Spleen (tissue), 7 donors: ENCODE data around the gene CHTOP.
A peak's percentile ranks its signal among the peaks of the same experiment; 100 is the strongest.

Experiments
- POLR2AphosphoS5 ChIP-seq, 3 donors: sonication (generic); formaldehyde crosslinking; IDR thresholded peaks; one replicate each; pipeline ENCODE4 v1.5.1; 2017; ENCODE audit warnings: antibody characterized with exemption in 3 of 3
- TF ChIP-seq, protein P1 (sequence below), 11 experiments: fragments of 200-600 bp in 7 of 11; fragments of 450-650 bp in 4 of 11; sonication (generic) in 4 of 11; IDR thresholded peaks in 8 of 11; conservative IDR thresholded peaks in 3 of 11; 1 replicate in 7 of 11; 2 replicates in 4 of 11; pipeline versions ENCODE4 v1.4.0 to v1.8.0; 2016 to 2021; ENCODE audit warnings: antibody characterized with exemption in 11 of 11, inconsistent platforms in 4 of 11, mild to moderate bottlenecking in 1 of 11
- donor health status: DM: no; HTN: no; CAD: no; lungs with moderate emphysema.
- donor health status: DM: no; HTN: no; CAD: no.
- donor health status: DM: no; HTN: no; CAD: no.

DNA sequence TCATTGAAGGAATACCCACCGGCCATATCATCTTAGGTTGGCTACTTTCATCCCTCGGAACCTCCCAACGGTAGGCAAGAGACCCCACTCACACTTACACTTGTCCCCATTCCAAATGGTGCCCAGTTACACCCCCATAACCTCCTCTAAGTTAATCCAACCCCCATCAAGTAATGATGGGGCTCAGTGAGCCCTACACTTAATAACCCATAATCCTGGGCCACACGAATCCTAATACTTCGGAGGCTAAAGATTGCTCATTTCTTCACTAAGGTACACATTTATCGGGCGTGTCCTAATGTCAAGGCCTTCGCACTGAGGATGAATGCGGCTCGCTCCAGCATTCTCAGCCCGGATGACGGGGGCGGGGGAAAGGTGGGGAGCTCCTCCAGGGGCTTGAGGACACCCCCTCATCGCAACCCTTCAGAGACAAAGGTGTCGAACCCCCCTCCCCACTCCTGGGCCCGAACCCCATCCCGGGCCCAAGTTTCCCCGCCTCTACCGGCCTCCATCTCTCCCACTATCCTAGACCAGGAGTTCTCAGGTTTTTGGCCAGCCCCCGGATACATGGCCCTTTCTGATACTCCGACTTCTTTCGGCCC, 36.5 kb downstream of the CHTOP start:
- TF ChIP-seq POLR2AphosphoS5 (IDR thresholded peaks at IDR 0.05): no peak
- TF ChIP-seq, protein P1, sequence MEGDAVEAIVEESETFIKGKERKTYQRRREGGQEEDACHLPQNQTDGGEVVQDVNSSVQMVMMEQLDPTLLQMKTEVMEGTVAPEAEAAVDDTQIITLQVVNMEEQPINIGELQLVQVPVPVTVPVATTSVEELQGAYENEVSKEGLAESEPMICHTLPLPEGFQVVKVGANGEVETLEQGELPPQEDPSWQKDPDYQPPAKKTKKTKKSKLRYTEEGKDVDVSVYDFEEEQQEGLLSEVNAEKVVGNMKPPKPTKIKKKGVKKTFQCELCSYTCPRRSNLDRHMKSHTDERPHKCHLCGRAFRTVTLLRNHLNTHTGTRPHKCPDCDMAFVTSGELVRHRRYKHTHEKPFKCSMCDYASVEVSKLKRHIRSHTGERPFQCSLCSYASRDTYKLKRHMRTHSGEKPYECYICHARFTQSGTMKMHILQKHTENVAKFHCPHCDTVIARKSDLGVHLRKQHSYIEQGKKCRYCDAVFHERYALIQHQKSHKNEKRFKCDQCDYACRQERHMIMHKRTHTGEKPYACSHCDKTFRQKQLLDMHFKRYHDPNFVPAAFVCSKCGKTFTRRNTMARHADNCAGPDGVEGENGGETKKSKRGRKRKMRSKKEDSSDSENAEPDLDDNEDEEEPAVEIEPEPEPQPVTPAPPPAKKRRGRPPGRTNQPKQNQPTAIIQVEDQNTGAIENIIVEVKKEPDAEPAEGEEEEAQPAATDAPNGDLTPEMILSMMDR (IDR thresholded peaks at IDR 0.05 in 8 of 11, conservative IDR thresholded peaks at IDR 0.05 in 3 of 11): peak in 1 of 11 experiments; percentile 7
